ENCODE measurements around the gene STK40. TPM values are rescaled to one million over a fixed set of nuclear protein-coding genes. Genes with fewer than 3 reads are reported as not detected.
A peak's percentile ranks its signal among the peaks of the same experiment; 100 is the strongest.

The STK40 gene
- total and polyA plus RNA-seq, 2 experiments from 2014 or later = 8.1 to 20.2 TPM

GRCh38 chr1:36324353-36324703 lies 61.4 kb downstream of the STK40 start:
- H3K4me2 ChIP-seq = peak overlapping the region; percentile 92

More at GRCh38 chr1:36324353-36324703, 61.4 kb downstream of the STK40 start:
- no peaks in the 10 kb centered on the region for H3K36me3 ChIP-seq (ENCODE audit: insufficient read depth)
- no peaks in the 10 kb centered on the region; the same call in 1 of the 2 replicates for H3K9me2 ChIP-seq (ENCODE audit: insufficient read depth)
- H3K27me3 ChIP-seq (ENCODE audit: insufficient read depth) = peaks cover 46% of the 10 kb centered on the region
- ATAC-seq = no peak
- no peak for DNase-seq (ENCODE audit: low spot score)
- H3K4me1 Mint-ChIP-seq = peaks cover 18% of the 10 kb centered on the region
- peaks cover 28% of the 10 kb centered on the region for H3K27me3 Mint-ChIP-seq (ENCODE audit: insufficient read depth, low read depth, poor library complexity)
- peaks cover 23% of the 10 kb centered on the region for H3K4me1 ChIP-seq (ENCODE audit: insufficient read depth)
- H4K20me1 ChIP-seq (replicated peaks; ENCODE audit: insufficient read depth) = no peaks in the 10 kb centered on the region
- no peaks in the 10 kb centered on the region for H3K9me3 Mint-ChIP-seq
- H3F3A ChIP-seq (replicated peaks; ENCODE audit: low read depth) = peaks cover 22% of the 10 kb centered on the region
- TF ChIP-seq POLR2AphosphoS5 (IDR thresholded peaks at IDR 0.05; ENCODE audit: low read depth) (no peak), NANOG (IDR thresholded peaks at IDR 0.05; ENCODE audit: borderline replicate concordance) (no peak), STAT1 (IDR thresholded peaks at IDR 0.05; ENCODE audit: unreplicated experiment) (no peak), EZH2 (IDR thresholded peaks at IDR 0.05; ENCODE audit: low read depth, unreplicated experiment) (no peak), ETS1 (IDR thresholded peaks at IDR 0.05) (no peak), ZNF114 (CRISPR knock-in tag; IDR thresholded peaks at IDR 0.05) (no peak), CTCF (conservative IDR thresholded peaks at IDR 0.05; ENCODE audit: low read depth in 2 of 2) (no peak), JUNB (IDR thresholded peaks at IDR 0.05; ENCODE audit: unreplicated experiment) (no peak), REST (IDR thresholded peaks at IDR 0.05; ENCODE audit: unreplicated experiment) (no peak), EZH2phosphoT487 (IDR thresholded peaks at IDR 0.05; ENCODE audit: unreplicated experiment) (no peak), CREB1 (CRISPR knock-in tag; IDR thresholded peaks at IDR 0.05; ENCODE audit: low read depth) (no peak), ZNF331 (CRISPR knock-in tag; IDR thresholded peaks at IDR 0.05; ENCODE audit: low read depth) (no peak)
- TF ChIP-seq, protein P1, sequence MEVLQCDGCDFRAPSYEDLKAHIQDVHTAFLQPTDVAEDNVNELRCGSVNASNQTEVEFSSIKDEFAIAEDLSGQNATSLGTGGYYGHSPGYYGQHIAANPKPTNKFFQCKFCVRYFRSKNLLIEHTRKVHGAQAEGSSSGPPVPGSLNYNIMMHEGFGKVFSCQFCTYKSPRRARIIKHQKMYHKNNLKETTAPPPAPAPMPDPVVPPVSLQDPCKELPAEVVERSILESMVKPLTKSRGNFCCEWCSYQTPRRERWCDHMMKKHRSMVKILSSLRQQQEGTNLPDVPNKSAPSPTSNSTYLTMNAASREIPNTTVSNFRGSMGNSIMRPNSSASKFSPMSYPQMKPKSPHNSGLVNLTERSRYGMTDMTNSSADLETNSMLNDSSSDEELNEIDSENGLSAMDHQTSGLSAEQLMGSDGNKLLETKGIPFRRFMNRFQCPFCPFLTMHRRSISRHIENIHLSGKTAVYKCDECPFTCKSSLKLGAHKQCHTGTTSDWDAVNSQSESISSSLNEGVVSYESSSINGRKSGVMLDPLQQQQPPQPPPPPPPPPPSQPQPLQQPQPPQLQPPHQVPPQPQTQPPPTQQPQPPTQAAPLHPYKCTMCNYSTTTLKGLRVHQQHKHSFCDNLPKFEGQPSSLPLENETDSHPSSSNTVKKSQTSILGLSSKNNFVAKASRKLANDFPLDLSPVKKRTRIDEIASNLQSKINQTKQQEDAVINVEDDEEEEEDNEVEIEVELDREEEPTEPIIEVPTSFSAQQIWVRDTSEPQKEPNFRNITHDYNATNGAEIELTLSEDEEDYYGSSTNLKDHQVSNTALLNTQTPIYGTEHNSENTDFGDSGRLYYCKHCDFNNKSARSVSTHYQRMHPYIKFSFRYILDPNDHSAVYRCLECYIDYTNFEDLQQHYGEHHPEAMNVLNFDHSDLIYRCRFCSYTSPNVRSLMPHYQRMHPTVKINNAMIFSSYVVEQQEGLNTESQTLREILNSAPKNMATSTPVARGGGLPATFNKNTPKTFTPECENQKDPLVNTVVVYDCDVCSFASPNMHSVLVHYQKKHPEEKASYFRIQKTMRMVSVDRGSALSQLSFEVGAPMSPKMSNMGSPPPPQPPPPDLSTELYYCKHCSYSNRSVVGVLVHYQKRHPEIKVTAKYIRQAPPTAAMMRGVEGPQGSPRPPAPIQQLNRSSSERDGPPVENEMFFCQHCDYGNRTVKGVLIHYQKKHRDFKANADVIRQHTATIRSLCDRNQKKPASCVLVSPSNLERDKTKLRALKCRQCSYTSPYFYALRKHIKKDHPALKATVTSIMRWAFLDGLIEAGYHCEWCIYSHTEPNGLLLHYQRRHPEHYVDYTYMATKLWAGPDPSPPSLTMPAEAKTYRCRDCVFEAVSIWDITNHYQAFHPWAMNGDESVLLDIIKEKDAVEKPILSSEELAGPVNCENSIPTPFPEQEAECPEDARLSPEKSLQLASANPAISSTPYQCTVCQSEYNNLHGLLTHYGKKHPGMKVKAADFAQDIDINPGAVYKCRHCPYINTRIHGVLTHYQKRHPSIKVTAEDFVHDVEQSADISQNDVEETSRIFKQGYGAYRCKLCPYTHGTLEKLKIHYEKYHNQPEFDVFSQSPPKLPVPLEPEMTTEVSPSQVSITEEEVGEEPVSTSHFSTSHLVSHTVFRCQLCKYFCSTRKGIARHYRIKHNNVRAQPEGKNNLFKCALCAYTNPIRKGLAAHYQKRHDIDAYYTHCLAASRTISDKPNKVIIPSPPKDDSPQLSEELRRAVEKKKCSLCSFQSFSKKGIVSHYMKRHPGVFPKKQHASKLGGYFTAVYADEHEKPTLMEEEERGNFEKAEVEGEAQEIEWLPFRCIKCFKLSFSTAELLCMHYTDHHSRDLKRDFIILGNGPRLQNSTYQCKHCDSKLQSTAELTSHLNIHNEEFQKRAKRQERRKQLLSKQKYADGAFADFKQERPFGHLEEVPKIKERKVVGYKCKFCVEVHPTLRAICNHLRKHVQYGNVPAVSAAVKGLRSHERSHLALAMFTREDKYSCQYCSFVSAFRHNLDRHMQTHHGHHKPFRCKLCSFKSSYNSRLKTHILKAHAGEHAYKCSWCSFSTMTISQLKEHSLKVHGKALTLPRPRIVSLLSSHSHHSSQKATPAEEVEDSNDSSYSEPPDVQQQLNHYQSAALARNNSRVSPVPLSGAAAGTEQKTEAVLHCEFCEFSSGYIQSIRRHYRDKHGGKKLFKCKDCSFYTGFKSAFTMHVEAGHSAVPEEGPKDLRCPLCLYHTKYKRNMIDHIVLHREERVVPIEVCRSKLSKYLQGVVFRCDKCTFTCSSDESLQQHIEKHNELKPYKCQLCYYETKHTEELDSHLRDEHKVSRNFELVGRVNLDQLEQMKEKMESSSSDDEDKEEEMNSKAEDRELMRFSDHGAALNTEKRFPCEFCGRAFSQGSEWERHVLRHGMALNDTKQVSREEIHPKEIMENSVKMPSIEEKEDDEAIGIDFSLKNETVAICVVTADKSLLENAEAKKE (CRISPR knock-in tag; IDR thresholded peaks at IDR 0.05) = no peak
- H3K36me3 Mint-ChIP-seq (ENCODE audit: low read depth) = peaks cover 3% of the 10 kb centered on the region
- H3K4me3 ChIP-seq = peak overlapping the region; percentile 88
- peak overlapping the region; percentile 76 for H3K4me3 Mint-ChIP-seq
- H2AFZ ChIP-seq = no peak overlapping the region
- no peak overlapping the region for H3K27ac ChIP-seq (ENCODE audit: low read depth)
- no peak overlapping the region for H3K27ac Mint-ChIP-seq
- no peaks in the 10 kb centered on the region for H3K79me2 ChIP-seq (replicated peaks; ENCODE audit: insufficient read depth)
